Measurements from ENCODE around the gene NFKBIZ.
"Not testable (repeated sequence)": the region's sequence is repeated elsewhere in the genome, so short reads cannot be mapped to it uniquely, and the experiment has no call there.

NFKBIZ gene

GRCh38 chr3:101851072-101851770, 1.9 kb downstream of the NFKBIZ start:
- Mint-ChIP-seq H3K27ac (peak overlapping the region; percentile 99), H3K27me3 (no peaks in the 10 kb centered on the region), H3K9me3 (no peaks in the 10 kb centered on the region), H3K4me3 (peak overlapping the region; percentile 97), H3K36me3 (ENCODE audit: low read depth) (peaks cover 65% of the 10 kb centered on the region), H3K4me1 (ENCODE audit: low read depth) (peaks cover 64% of the 10 kb centered on the region)
- DNase-seq, result no peak

- Mint-ChIP-seq H3K4me3 (peak overlapping the region; percentile 97), H3K4me1 (ENCODE audit: low read depth) (peaks cover 71% of the 10 kb centered on the region), H3K27ac (peak overlapping the region; percentile 99), H3K27me3 (no peaks in the 10 kb centered on the region), H3K9me3 (no peaks in the 10 kb centered on the region), H3K36me3 (ENCODE audit: low read depth) (peaks cover 74% of the 10 kb centered on the region)
- DNase-seq, result no peak
Measured at GRCh38 chr3:101851850-101852714, 2.8 kb downstream of the NFKBIZ start.

GRCh38 chr3:101852983-101853840, 3.9 kb downstream of the NFKBIZ start:
- H3K4me1 Mint-ChIP-seq (ENCODE audit: low read depth), result peaks cover 73% of the 10 kb centered on the region
- DNase-seq, result no peak
- H3K9me3 Mint-ChIP-seq, result no peaks in the 10 kb centered on the region
- peaks cover 83% of the 10 kb centered on the region for H3K36me3 Mint-ChIP-seq (ENCODE audit: low read depth)
- peak overlapping the region; percentile 97 for H3K4me3 Mint-ChIP-seq
- H3K27ac Mint-ChIP-seq, result peak overlapping the region; percentile 49
- no peaks in the 10 kb centered on the region for H3K27me3 Mint-ChIP-seq

GRCh38 chr3:101853982-101854381, 4.7 kb downstream of the NFKBIZ start:
- peaks cover 91% of the 10 kb centered on the region for H3K36me3 Mint-ChIP-seq (ENCODE audit: low read depth)
- peaks cover 75% of the 10 kb centered on the region for H3K4me1 Mint-ChIP-seq (ENCODE audit: low read depth)
- no peak for DNase-seq
- H3K27me3 Mint-ChIP-seq, result no peaks in the 10 kb centered on the region
- peak overlapping the region; percentile 97 for H3K4me3 Mint-ChIP-seq
- H3K9me3 Mint-ChIP-seq, result no peaks in the 10 kb centered on the region
- no peak overlapping the region for H3K27ac Mint-ChIP-seq

- H3K4me3 Mint-ChIP-seq, result no peak overlapping the region
- H3K4me1 Mint-ChIP-seq (ENCODE audit: low read depth), result peaks cover 79% of the 10 kb centered on the region
Measured at GRCh38 chr3:101854608-101855304, 5.4 kb downstream of the NFKBIZ start.

GRCh38 chr3:101857301-101857741, 8.0 kb downstream of the NFKBIZ start:
- H3K4me3 Mint-ChIP-seq, result no peak overlapping the region

More at GRCh38 chr3:101854608-101855304, 5.4 kb downstream of the NFKBIZ start:
- Mint-ChIP-seq H3K27ac (peak overlapping the region; percentile 35), H3K27me3 (no peaks in the 10 kb centered on the region), H3K9me3 (no peaks in the 10 kb centered on the region), H3K36me3 (ENCODE audit: low read depth) (peaks cover 99% of the 10 kb centered on the region)
- no peak for DNase-seq

GRCh38 chr3:101858464-101859030, 9.2 kb downstream of the NFKBIZ start:
- Mint-ChIP-seq H3K27me3 (no peaks in the 10 kb centered on the region), H3K36me3 (ENCODE audit: low read depth) (peaks cover 88% of the 10 kb centered on the region), H3K27ac (peak overlapping the region; percentile 28), H3K9me3 (no peaks in the 10 kb centered on the region), H3K4me1 (ENCODE audit: low read depth) (peaks cover 85% of the 10 kb centered on the region), H3K4me3 (no peak overlapping the region)
- DNase-seq, result no peak

More at GRCh38 chr3:101857301-101857741, 8.0 kb downstream of the NFKBIZ start:
- no peaks in the 10 kb centered on the region for H3K27me3 Mint-ChIP-seq
- DNase-seq, result no peak
- no peaks in the 10 kb centered on the region for H3K9me3 Mint-ChIP-seq
- peak overlapping the region; percentile 23 for H3K27ac Mint-ChIP-seq
- H3K36me3 Mint-ChIP-seq (ENCODE audit: low read depth), result peaks cover 98% of the 10 kb centered on the region
- H3K4me1 Mint-ChIP-seq (ENCODE audit: low read depth), result peaks cover 87% of the 10 kb centered on the region

GRCh38 chr3:101859882-101860448, 10.7 kb downstream of the NFKBIZ start:
- H3K9me3 Mint-ChIP-seq, result no peaks in the 10 kb centered on the region
- peaks cover 76% of the 10 kb centered on the region for H3K4me1 Mint-ChIP-seq (ENCODE audit: low read depth)
- no peak for DNase-seq
- peaks cover 74% of the 10 kb centered on the region for H3K36me3 Mint-ChIP-seq (ENCODE audit: low read depth)
- no peak overlapping the region for H3K27ac Mint-ChIP-seq
- no peak overlapping the region for H3K4me3 Mint-ChIP-seq
- H3K27me3 Mint-ChIP-seq, result no peaks in the 10 kb centered on the region

- peaks cover 67% of the 10 kb centered on the region for H3K4me1 Mint-ChIP-seq (ENCODE audit: low read depth)
- peak overlapping the region; percentile 70 for H3K27ac Mint-ChIP-seq
- H3K4me3 Mint-ChIP-seq, result no peak overlapping the region
- DNase-seq, result no peak
- H3K36me3 Mint-ChIP-seq (ENCODE audit: low read depth), result peaks cover 61% of the 10 kb centered on the region
- H3K27me3 Mint-ChIP-seq, result no peaks in the 10 kb centered on the region
- no peaks in the 10 kb centered on the region for H3K9me3 Mint-ChIP-seq
Measured at GRCh38 chr3:101861212-101861788, 12.0 kb downstream of the NFKBIZ start.

- no peak for DNase-seq
- peaks cover 55% of the 10 kb centered on the region for H3K36me3 Mint-ChIP-seq (ENCODE audit: low read depth)
Measured at GRCh38 chr3:101861789-101862415, 12.6 kb downstream of the NFKBIZ start.

GRCh38 chr3:101862416-101863165, 13.3 kb downstream of the NFKBIZ start:
- Mint-ChIP-seq H3K27me3 (no peaks in the 10 kb centered on the region), H3K4me1 (ENCODE audit: low read depth) (peaks cover 55% of the 10 kb centered on the region), H3K4me3 (no peak overlapping the region), H3K36me3 (ENCODE audit: low read depth) (peaks cover 48% of the 10 kb centered on the region), H3K27ac (no peak overlapping the region), H3K9me3 (no peaks in the 10 kb centered on the region)
- DNase-seq, result no peak

More at GRCh38 chr3:101861789-101862415, 12.6 kb downstream of the NFKBIZ start:
- Mint-ChIP-seq H3K4me3 (no peak overlapping the region), H3K4me1 (ENCODE audit: low read depth) (peaks cover 62% of the 10 kb centered on the region), H3K9me3 (no peaks in the 10 kb centered on the region), H3K27ac (no peak overlapping the region), H3K27me3 (no peaks in the 10 kb centered on the region)

GRCh38 chr3:101864926-101865325, 15.6 kb downstream of the NFKBIZ start:
- H3K27ac Mint-ChIP-seq, H3K9me3 Mint-ChIP-seq: not testable (repeated sequence)
- H3K4me1 Mint-ChIP-seq (ENCODE audit: low read depth), result peaks cover 37% of the 10 kb centered on the region

More at GRCh38 chr3:101864926-101865325, 15.6 kb downstream of the NFKBIZ start:
- not testable (repeated sequence) for H3K4me3 Mint-ChIP-seq, H3K27me3 Mint-ChIP-seq, DNase-seq
- H3K36me3 Mint-ChIP-seq (ENCODE audit: low read depth), result peaks cover 24% of the 10 kb centered on the region

Data from activated T-cell treated with anti-CD3 and anti-CD28 coated beads, Interleukin-2, amount 50 U/mL, for 24 hours (primary cell).